ENCODE measurements around the gene LYST. TPM values are rescaled to one million over a fixed set of nuclear protein-coding genes. Genes with fewer than 3 reads are reported as not detected.
"Not testable (repeated sequence)": the region's sequence is repeated elsewhere in the genome, so short reads cannot be mapped to it uniquely, and the experiment has no call there.

The LYST gene
- total and polyA plus RNA-seq, 2 of the 4 experiments (the other 2 are of a cell fraction), result 2.2 to 7.2 TPM

- H3K56ac ChIP-seq (ENCODE audit: extremely low read depth, insufficient read depth, low read length); H3K27ac ChIP-seq (ENCODE audit: insufficient read depth, low read length); H3K4me3 ChIP-seq (ENCODE audit: insufficient read depth, low read depth, low read length); in situ Hi-C loops (cut with MboI; ENCODE audit: low sequenced_read_pairs); H3K4ac ChIP-seq (ENCODE audit: low read depth, low read length); H3K9ac ChIP-seq (ENCODE audit: low read depth, low read length); BruUV-seq (replicated peaks); H3K9me1 ChIP-seq (ENCODE audit: insufficient read depth, low read length); H2BK5ac ChIP-seq (ENCODE audit: low read depth, low read length, poor library complexity, severe bottlenecking); dilution Hi-C loops (cut with HindIII; ENCODE audit: low sequenced_read_pairs, unreplicated experiment); H4K8ac ChIP-seq (ENCODE audit: low read depth in 2 of 2, low read length in 2 of 2); H3K14ac ChIP-seq (replicated peaks; ENCODE audit: low read depth, low read length); H2BK20ac ChIP-seq (ENCODE audit: low read depth, low read length); H2AK9ac ChIP-seq (replicated peaks; ENCODE audit: low read depth, low read length, poor library complexity); H3K79me1 ChIP-seq (ENCODE audit: low read depth in 1 of 2, low read length in 2 of 2); POLR2A ChIA-PET (ENCODE audit: unreplicated experiment); ATAC-seq (ENCODE audit: low read depth); H3K23ac ChIP-seq (ENCODE audit: low read depth, low read length); H3K18ac ChIP-seq (ENCODE audit: low read depth, low read length); H3K4me1 ChIP-seq (ENCODE audit: control insufficient read depth, insufficient read depth, low read length); H2BK15ac ChIP-seq (ENCODE audit: low read depth, low read length); H3K36me3 ChIP-seq (ENCODE audit: control insufficient read depth, insufficient read depth, low read length); H3K4me2 ChIP-seq (ENCODE audit: low read depth, low read length); H3K27me3 ChIP-seq (ENCODE audit: control insufficient read depth, insufficient read depth, low read length); H2BK120ac ChIP-seq (ENCODE audit: low read depth, low read length); DNase-seq; H2AK5ac ChIP-seq (ENCODE audit: low read depth, low read length); H3K9me3 ChIP-seq (ENCODE audit: control insufficient read depth, insufficient read depth, low read length); intact Hi-C loops (cut with micrococcal nuclease); H4K20me1 ChIP-seq (ENCODE audit: insufficient read depth, low read length); H4K5ac ChIP-seq (ENCODE audit: low read depth, low read length); H4K91ac ChIP-seq (ENCODE audit: insufficient read depth, low read depth, low read length); H2AFZ ChIP-seq (replicated peaks; ENCODE audit: low read length, poor library complexity): not testable (repeated sequence)
- no CpG with 5 or more reads among the region's 3 CpGs for WGBS, 2 experiments (ENCODE audit: extremely low coverage in 2 of 2, insufficient read length in 1 of 2)
- CTCF ChIA-PET, result interaction anchor here (0.6 kb wide), 2 partner anchors 74 to 795 kb away, joined by 3 to 5 read pairs; no protein-coding TSS in a partner anchor
- peak; percentile 31; the same call in 1 of the 2 replicates for TF ChIP-seq CEBPB (IDR thresholded peaks at IDR 0.05; ENCODE audit: low read depth, low read length)
Measured at GRCh38 chr1:235754186-235754585, 112.5 kb downstream of the LYST start.

Data from IMR-90 (cell line).